GM21576 (cell line): ENCODE data around the gene ADAMTS18.
"Not testable (repeated sequence)": the region's sequence is repeated elsewhere in the genome, so short reads cannot be mapped to it uniquely, and the experiment has no call there.

Experiments used
- ATAC-seq: cut with Tn5 transposase; IDR thresholded peaks from one replicate; pipeline ENCODE4 v1.9.1; 2021; ENCODE audit warnings: mild to moderate bottlenecking, moderate library complexity; ENCODE audit not compliant: unreplicated experiment

ADAMTS18 gene

GRCh38 chr16:77434530-77435271 lies at the start of gene ADAMTS18:
Gene ADAMTS18 (minus strand): TSS chr16:77435034. CDS start chr16:77434695, 339 bp downstream.
- ATAC-seq, result no peak

DNA sequence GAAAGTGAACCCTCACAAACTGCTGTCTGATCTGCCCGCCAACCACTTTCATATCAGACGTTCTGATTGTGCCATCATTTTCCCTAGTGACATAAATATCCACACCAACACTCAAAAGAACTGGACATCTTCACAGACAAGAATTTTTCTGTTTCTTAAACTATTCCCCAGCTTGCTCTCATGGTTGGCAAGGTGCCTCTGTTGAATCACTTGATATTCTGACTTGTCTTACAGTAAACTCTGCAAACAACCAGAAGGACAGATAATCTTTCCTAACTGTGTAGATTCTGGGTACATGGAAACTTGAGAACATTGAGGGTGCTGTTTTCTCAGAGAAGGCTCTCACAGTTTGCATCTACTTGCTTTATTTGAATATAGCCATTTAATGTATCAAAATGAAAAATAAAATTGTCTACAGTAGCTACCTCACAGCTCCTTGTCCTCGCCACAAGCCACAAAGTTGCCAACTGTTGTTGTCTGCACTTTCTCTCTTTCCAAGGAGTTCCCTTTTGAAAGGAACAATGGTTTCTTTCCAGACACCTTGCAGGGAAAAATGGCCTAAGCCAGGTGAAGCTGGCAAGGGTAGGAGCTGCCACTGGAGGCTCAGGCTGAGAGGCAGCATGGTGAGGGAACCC lies 46.0 kb upstream of the ADAMTS18 start:
- no peak for ATAC-seq

GRCh38 chr16:77472262-77472661 lies 37.4 kb upstream of the ADAMTS18 start:
- no peak for ATAC-seq

GRCh38 chr16:77470851-77471250 lies 36.0 kb upstream of the ADAMTS18 start:
- ATAC-seq, result no peak

DNA sequence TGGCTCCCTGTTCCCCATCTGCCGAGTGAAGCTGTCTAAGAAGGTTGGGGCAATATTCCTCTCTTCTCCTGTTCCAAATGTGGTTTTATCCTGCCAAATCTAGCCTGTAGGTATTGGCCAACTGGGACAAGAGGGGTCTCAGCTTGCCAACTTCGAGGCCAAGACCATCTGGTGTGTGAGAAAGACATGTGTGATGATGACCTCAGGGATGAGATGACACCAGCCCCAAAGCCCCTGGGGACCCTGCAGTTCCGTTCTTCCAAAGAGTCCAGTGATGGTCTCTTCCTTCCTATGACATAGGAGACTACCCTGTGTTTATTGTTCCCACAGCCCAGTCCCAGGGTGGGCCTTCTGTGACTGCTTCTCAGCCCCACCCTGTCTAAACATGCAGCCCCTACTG lies 34.8 kb upstream of the ADAMTS18 start:
- no peak for ATAC-seq

- no peak for ATAC-seq
Measured at GRCh38 chr16:77468831-77469230, 34.0 kb upstream of the ADAMTS18 start.

DNA sequence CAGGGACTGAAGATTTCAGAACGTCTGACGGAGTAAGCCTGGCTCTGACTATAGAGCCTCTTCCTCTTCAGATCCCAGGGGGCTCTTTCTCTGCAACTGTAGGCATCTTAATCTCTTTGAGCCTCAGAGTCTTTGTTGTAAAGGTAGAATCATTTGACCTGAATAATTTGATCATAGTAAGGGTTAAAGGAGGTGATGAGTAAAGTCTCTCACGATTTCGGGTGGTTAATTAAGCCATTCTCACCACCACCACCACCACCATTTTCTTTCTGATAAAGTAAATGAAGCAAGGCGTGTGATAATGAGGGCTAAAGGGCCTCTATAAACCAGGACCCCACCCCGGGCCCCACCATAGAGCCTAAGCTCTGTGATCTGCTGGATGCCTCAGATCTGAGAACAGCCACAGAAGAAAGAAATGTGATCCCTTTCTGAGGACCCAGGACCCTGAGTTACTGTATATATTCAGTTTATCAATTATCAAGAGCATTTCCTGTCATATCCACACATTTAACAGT lies 33.0 kb upstream of the ADAMTS18 start:
- ATAC-seq, result no peak

DNA sequence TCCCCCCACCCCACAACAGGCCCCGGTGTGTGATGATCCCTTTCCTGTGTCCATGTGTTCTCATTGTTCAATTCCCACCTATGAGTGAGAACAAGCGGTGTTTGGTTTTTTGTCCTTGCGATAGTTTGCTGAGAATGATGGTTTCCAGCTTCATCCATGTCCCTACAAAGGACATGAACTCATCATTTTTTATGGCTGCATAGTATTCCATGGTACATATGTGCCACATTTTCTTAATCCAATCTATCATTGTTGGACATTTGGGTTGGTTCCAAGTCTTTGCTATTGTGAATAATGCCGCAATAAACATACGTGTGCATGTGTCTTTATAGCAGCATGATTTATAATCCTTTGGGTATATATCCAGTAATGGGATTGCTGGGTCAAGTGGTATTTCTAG lies 28.8 kb upstream of the ADAMTS18 start:
- not testable (repeated sequence) for ATAC-seq

- ATAC-seq, result no peak
Measured at GRCh38 chr16:77462894-77463293, 28.1 kb upstream of the ADAMTS18 start.

DNA sequence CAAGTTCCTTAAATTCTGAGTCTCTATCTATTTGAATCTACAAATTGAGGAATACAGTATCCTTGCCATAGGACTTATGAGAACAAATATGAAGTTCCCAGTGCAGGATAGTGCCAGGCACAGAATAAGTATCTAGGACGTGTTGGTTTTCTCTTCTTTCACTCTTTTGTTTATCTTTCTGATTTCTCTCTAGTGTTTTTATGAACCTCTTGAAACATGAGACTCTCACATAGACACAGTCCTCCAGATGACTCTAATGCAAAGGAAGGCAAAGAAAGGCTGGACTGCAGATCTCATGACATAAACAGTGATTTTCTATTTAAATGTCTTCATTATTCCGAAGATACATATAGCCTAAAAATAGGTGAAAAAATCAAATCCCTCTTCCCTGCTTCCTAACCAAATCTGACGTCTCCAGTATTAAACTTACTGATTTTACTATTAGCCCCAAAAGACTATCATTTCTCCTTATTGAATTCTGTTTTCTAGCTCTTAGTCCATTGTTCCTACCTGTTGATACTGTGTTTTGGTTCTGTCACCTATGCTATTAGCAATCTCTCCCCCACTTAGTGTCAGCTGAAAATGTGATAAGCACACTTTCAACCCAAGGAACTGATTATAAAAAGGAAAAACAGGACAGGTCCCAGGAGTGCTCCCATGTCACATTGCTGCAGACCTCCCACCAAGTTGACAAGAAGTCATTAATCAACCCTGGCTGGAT lies 24.9 kb upstream of the ADAMTS18 start:
- no peak for ATAC-seq

DNA sequence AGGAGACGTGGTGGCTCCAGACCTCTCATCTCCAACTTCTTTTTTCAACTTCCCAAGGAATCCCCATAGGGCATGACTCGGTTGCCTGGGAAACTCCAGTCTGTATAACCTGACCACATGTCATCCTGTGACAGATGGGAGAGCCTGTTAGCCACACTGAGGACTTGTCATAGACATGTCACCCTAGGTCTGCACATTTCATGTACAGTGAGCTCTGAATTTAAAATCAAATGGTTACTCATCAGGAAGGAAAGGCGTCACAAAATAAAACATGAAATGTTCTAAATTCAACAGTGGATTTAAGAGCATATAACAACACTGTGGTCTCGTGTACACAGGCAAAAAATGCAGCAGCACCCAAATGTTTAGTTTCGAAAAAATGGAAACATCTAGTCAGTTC lies 22.2 kb upstream of the ADAMTS18 start:
- no peak for ATAC-seq

DNA sequence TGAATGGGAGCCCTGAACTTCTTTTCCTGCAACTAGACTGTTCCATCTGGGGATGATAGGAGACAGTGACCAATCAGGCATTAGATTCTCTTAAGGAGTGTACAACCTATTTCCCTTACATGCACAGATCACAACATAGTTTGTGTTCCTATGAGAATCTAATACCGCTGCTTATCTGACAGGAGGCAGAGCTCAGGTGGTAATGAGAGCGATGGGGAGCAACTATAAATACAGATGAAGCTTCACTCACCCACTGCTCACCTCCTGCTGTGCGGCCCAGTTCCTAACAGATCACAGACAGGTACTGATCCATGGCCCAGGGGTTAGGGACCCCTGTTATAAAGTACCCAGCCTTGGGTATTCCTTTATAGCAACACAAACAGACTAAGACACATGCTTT lies 17.4 kb upstream of the ADAMTS18 start:
- ATAC-seq, result no peak

- ATAC-seq, result no peak
Measured at GRCh38 chr16:77450790-77451487, 16.1 kb upstream of the ADAMTS18 start.

DNA sequence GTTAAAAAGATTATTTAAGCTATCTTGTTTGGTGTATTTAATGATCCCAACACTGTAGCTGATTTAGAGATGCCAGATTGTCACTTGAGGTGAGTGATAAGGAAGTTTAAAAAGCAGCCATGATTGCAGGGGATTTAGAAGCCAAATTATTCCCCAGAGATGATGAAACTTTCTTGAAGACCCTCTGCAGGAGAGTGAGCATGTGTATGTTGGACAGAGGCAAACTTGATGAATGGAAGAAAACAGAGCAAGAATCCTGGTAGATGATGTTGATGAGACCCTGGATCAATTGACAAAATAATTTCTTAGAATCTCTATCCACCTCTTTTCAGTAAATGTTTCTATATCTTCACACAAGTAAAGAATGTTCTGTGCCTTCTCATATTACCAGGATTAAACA lies 14.4 kb upstream of the ADAMTS18 start:
- no peak for ATAC-seq

DNA sequence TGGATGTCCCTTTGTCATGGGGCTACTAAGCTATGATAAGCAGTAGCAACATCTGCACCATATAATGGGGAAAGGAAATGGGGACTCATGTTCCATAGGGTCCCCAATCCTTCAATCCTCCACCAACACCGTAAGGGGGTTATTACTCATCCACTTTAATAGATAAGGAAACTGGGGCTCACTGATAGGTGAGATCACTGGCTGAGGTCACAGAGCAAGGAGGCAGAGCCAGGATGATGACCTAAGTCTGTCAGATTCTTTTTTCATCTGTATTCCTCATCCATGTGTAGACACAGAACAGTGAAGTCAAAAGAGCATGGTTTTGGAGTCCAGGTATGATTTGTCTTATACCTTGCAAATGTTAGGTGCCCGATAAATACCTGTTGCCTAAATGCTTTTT lies 10.5 kb upstream of the ADAMTS18 start:
- no peak for ATAC-seq

DNA sequence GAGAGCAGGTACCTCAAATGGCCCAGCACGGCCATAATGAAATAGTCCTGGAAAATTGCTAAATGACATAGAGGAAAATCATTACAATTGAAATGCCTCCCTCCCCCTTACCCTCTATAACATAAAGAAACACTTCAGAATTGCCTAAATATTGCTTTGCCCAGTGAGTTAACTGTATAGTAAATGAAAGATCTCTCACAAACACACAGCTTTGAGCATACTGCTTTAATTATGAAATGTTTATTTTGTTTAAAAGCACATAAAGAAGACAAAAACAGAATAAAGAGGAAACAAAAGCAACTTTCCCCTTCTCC lies 9.3 kb upstream of the ADAMTS18 start:
- ATAC-seq, result no peak

- no peak for ATAC-seq
Measured at GRCh38 chr16:77443357-77444146, 8.7 kb upstream of the ADAMTS18 start.

- no peak for ATAC-seq
Measured at GRCh38 chr16:77442078-77442477, 7.2 kb upstream of the ADAMTS18 start.

- ATAC-seq, result no peak
Measured at GRCh38 chr16:77439106-77439505, 4.3 kb upstream of the ADAMTS18 start.

DNA sequence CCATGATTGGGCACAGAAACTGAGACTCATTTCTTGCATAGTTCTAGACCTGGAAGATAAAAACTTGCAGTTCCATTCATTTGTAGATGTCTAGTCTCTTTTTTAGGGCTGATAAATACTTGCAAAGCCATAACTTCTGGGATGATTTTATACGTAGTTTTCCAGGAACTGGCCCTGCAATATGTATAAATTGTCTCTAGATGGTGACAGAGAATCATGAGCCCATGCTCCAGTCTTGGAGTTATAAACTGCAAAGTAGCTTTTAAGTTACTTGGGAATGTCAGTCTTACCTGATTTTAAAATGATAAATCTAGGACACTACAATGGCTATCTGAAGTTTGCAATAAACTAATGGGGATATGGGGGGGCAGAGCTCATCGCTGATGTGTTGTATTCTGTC lies 3.0 kb upstream of the ADAMTS18 start:
- no peak for ATAC-seq
